ENCODE measurements around the gene WDR75.

WDR75 gene

DNA sequence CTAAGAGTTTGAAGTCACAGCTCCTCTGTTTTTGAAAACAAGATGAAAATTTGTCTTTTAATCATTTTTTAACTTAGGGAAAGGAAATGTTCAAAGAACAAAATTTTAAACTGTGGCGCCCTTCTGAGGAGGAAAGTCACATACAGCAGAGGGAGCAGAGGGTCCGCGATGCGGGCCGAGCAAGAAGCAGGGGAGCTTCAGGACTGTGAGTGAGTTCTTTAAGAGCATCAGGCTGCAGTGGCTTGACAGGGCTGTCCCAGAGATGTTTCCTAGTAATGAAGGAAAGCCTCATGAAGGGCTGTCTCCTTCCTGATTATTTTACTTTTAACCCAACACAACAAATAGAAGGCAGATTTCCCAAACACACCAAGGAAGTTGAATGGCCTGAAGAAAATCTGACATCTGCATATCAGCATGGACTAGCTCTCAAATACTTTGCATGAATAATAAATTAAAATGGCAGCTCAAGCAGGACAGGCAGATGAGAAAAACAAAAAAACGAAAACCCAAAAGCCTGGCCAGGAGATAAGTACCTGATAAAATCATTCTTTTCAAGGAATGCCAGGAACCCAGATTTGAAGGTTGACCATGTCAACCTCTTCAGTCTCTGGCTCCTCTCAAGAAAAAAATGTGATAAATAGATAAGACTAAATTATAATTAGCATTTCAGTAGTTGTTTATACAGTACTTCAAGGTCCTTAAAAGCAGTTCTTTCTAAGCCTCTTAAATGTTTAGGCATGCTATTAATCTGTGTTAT, 78.5 kb downstream of the WDR75 start:
- DNase-seq (ENCODE audit: insufficient read length, low spot score): no peak
- FAIRE-seq: no peak
- no peak for TF ChIP-seq TAF1 (IDR thresholded peaks at IDR 0.05; ENCODE audit: low read depth, low read length)
- TF ChIP-seq SPI1 (IDR thresholded peaks at IDR 0.05; ENCODE audit: low read depth, low read length): no peak
- no peak for TF ChIP-seq POU2F2 (IDR thresholded peaks at IDR 0.05; ENCODE audit: low read depth, low read length)

DNA sequence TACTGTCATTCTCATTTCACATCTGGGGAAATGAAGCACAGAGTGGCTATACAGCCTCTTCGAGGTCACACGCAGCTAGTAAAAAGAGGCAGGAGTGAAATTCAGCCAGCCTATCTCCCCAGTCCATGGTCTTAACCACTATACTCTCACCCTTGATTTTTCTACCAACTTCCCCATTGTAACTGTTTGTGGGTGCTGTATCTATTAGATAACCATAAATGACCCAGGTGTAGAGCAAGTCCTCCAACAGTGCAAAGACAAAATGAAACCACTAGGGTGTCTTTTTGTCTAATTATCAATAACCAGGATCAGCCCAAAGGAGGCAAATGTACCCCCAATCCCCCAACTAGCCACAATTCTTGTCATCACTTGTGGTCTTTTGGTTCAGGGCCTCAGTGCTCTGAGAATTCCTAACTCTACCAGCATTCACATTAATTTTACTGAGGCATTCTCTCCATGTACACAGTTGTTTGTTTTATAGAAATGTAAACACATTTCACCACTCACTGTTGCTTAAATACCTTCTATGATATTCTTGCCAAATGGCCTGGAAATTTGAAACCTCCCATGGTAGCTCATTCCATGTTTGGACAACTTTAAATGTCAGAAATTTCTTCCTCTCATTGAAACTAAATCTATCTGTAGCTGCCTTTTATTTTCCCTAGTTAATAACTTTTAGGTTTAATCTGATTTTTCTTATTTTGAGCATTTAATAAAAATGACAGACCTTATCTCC, 80.6 kb downstream of the WDR75 start:
- DNase-seq (ENCODE audit: insufficient read length, low spot score): no peak
- no peak for TF ChIP-seq POLR2A (IDR thresholded peaks at IDR 0.05; ENCODE audit: low read depth, low read length)
- no peak for TF ChIP-seq POU2F2 (IDR thresholded peaks at IDR 0.05; ENCODE audit: low read depth, low read length)
- no peak for TF ChIP-seq PAX5 (IDR thresholded peaks at IDR 0.05; ENCODE audit: insufficient read depth, low read length, severe bottlenecking)
- no peak for TF ChIP-seq POLR2AphosphoS5 (IDR thresholded peaks at IDR 0.05; ENCODE audit: low read depth, low read length)
- no peak for TF ChIP-seq TAF1 (IDR thresholded peaks at IDR 0.05; ENCODE audit: low read depth, low read length)
- no peak for TF ChIP-seq SPI1 (IDR thresholded peaks at IDR 0.05; ENCODE audit: low read depth, low read length)
- no peak for FAIRE-seq

DNA sequence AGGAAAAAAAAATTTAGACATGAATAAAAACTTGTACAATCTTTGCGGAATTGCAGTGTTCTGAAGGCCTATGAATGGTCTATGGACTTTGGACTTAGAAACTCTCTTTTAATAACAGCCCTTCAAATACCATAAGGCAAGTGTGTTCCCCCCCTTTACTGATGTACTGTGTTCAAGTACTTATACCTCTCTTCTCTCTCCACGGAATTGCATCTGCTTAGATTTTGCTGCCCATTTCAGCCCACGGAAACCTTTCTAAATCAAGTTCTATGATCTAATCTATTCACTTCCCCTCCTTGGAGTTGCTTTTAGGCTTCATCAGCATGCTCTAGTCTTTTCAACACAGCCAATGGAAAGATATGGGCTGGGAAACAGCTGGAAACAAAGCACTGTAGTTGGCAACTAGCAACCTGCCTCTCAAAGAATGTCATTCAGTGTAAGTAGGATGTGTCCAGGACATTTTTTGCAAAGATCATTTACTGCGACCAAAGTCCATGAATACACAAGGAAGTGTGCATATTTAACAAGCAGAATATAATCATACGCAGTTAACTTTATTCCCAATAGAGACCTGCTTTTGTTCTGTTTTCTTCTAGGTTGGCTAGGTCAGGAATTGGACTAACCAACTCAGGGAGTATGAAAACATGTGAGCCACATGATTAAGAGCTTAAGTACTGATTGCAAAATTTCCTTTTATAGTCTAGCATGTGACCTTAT, 81.3 kb downstream of the WDR75 start:
- TF ChIP-seq POLR2A (IDR thresholded peaks at IDR 0.05; ENCODE audit: low read depth, low read length): no peak
- no peak for TF ChIP-seq POLR2AphosphoS5 (IDR thresholded peaks at IDR 0.05; ENCODE audit: low read depth, low read length)
- no peak for TF ChIP-seq SPI1 (IDR thresholded peaks at IDR 0.05; ENCODE audit: low read depth, low read length)
- no peak for TF ChIP-seq POU2F2 (IDR thresholded peaks at IDR 0.05; ENCODE audit: low read depth, low read length)
- TF ChIP-seq PAX5 (IDR thresholded peaks at IDR 0.05; ENCODE audit: insufficient read depth, low read length, severe bottlenecking): no peak
- TF ChIP-seq TAF1 (IDR thresholded peaks at IDR 0.05; ENCODE audit: low read depth, low read length): no peak
- FAIRE-seq (no peak), DNase-seq (ENCODE audit: insufficient read length, low spot score) (no peak)

DNA sequence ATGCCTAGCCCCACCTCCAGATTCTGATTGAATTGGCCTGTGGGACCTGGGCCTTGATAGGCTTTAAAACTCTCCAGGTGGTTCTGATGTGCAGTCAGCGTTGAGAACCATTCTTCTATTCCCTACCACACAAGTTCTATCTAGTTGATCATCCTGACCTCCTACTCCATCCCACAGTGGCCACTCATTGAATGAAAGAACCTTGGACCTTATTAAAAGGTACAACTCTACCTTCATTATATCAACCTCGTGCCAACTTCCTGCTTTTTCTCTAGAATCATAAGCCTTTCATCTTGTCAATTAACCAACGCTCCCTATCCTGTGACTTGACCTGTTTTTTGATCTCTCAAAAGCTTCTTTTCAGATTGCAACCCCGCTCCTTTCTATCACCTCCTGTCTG, 83.5 kb downstream of the WDR75 start:
- DNase-seq (ENCODE audit: insufficient read length, low spot score) (no peak), FAIRE-seq (no peak)
- TF ChIP-seq SPI1 (IDR thresholded peaks at IDR 0.05; ENCODE audit: low read depth, low read length) (no peak), POLR2A (IDR thresholded peaks at IDR 0.05; ENCODE audit: low read depth, low read length) (no peak), POLR2AphosphoS5 (IDR thresholded peaks at IDR 0.05; ENCODE audit: low read depth, low read length) (no peak), POU2F2 (IDR thresholded peaks at IDR 0.05; ENCODE audit: low read depth, low read length) (no peak), TAF1 (IDR thresholded peaks at IDR 0.05; ENCODE audit: low read depth, low read length) (no peak), PAX5 (IDR thresholded peaks at IDR 0.05; ENCODE audit: insufficient read depth, low read length, severe bottlenecking) (no peak)
